A549 treated with DMSO at 1 μM for 4 hours (cell line): ENCODE measurements around the gene COPB1. TPM values are rescaled to one million over a fixed set of nuclear protein-coding genes. Genes with fewer than 3 reads are reported as not detected.

ENCODE experiments used
- total RNA-seq: library from RNA; stranded (reverse); fragments of 200-300 nt; extraction: Qiagen RNA extraction; gene quantifications from 5 replicates; pipeline ENCODE4 v1.2.3, GENCODE V29; 2022; ENCODE audit warnings: low read depth

COPB1 gene
- 103 to 128 TPM (median 119 TPM) in 5 replicates for total RNA-seq

DNA sequence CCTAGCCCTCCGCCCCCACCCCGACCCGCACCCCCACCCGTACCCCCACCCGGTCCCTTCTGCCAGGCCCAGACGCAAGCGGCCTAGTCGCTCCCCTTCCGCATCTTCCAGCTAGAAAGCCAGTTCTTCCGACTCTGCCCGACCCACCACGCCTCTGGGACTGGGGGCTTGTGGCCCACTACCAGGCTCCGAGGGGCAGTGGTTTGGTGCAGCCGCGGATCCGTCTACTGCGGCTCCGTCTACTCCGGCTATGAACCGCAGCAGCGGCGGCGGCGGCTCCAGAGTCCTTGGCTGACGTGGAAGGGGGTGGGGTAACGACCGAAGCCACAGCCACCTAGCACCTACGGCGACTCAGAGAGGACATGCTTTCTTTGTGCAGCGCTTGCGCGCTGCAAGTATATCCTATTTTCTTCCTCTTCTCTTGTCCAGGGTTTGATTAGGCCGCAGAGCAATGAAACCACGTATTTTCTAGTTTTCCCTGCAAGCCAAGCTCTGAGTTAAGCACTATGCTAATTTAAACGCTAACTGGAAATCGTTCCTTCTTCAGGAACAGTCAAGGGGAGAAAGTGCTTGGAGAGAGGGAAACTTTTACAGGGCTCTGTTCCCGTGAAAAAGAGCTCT lies at the start of gene COPB1:
Gene COPB1 (minus strand): TSS at position 252 of the 621 bp plus-strand sequence. CDS start 883 bp downstream, outside the sequence.

DNA sequence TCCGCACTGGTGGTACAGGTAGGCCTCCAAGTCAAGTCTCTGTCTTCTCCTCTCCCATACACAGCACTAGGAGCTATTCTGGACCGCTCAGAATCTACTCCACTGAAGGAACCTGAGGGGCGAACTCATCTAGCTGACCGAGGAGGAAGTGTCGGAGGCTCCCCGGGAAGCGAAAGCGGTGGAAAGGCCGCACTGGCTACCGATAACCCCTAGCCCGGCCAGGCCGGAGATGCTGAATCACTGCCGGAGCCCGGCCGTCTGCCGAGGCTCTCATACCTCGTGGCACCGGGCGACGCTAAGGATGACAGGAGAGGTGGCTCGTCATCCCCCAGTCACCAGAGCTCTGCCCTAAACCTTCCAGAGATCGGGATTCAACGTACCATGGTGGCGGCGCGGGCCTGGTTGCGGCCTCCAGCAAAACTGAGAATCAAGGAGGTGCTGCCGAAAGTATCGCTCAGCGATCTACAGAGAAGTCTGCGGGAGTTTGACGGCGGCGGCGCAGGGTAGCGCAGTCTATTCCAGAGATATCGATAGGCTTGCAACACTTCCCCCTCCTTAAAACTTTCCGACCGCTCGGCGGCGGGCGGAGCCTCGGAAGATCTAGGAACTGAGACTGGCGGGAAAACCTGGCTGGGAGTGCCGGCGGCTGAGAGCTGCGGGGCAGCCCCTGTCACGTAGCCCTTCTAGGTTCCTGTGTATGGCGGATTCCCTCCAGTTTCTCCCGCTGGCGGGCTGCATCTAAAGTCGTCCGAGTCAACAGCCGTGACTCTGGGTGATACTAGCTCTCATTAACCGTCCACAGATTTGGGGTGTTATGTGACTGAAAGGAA lies 20.5 kb upstream of the COPB1 start, which contains the start of gene PSMA1:
Gene PSMA1 (minus strand): TSS at position 470 of the 830 bp plus-strand sequence. CDS start 87 bp downstream, at position 383.

Other genes with a start within 250 kb of the COPB1 start
- gene RRAS2, start 140.6 kb downstream of the COPB1 start, total RNA-seq, result 50.2 to 64.5 TPM (median 56.6 TPM) in 5 replicates
- gene PSMA1, start 20.6 kb upstream of the COPB1 start, total RNA-seq, result 187 to 205 TPM (median 194 TPM) in 5 replicates
- 2.2 to 3.2 TPM (median 2.5 TPM) in 5 replicates for gene PDE3B, start 144.0 kb upstream of the COPB1 start, total RNA-seq